GM18526 (cell line): ENCODE measurements around the gene CLCNKB.

Experiments used
- POLR2A ChIP-seq: IDR thresholded peaks from 3 replicates; pipeline ENCODE4 v1.6.1; 2011; ENCODE audit not compliant: insufficient read length; ENCODE audit errors: extremely low read depth

Gene CLCNKB

GRCh38 chr1:16082283-16083038 is 38.9 kb downstream of the CLCNKB start:
- TF ChIP-seq POLR2A, result no peak

- TF ChIP-seq POLR2A, result no peak
Observed at GRCh38 chr1:16083486-16083885, 39.9 kb downstream of the CLCNKB start.

GRCh38 chr1:16085522-16085921 is 41.9 kb downstream of the CLCNKB start:
- TF ChIP-seq POLR2A, result no peak

GRCh38 chr1:16087733-16088132 is 44.2 kb downstream of the CLCNKB start:
- no peak for TF ChIP-seq POLR2A

GRCh38 chr1:16088351-16088911 is 44.8 kb downstream of the CLCNKB start:
- TF ChIP-seq POLR2A, result no peak

GRCh38 chr1:16088996-16089395 is 45.4 kb downstream of the CLCNKB start:
- TF ChIP-seq POLR2A, result no peak

GRCh38 chr1:16090076-16090826 is 46.7 kb downstream of the CLCNKB start:
- TF ChIP-seq POLR2A, result no peak

GRCh38 chr1:16091296-16091695 is 47.7 kb downstream of the CLCNKB start:
- no peak for TF ChIP-seq POLR2A

- TF ChIP-seq POLR2A, result no peak
Observed at GRCh38 chr1:16092097-16092922, 48.7 kb downstream of the CLCNKB start.

- TF ChIP-seq POLR2A, result no peak
Observed at GRCh38 chr1:16092923-16093511, 49.4 kb downstream of the CLCNKB start.

- TF ChIP-seq POLR2A, result no peak
Observed at GRCh38 chr1:16093611-16094010, 50.0 kb downstream of the CLCNKB start.

GRCh38 chr1:16094453-16095158 is 51.0 kb downstream of the CLCNKB start:
- TF ChIP-seq POLR2A, result no peak

GRCh38 chr1:16095447-16095846 is 51.9 kb downstream of the CLCNKB start:
- no peak for TF ChIP-seq POLR2A

GRCh38 chr1:16099412-16099811 is 55.8 kb downstream of the CLCNKB start:
- TF ChIP-seq POLR2A, result no peak

GRCh38 chr1:16101623-16102022 is 58.0 kb downstream of the CLCNKB start:
- TF ChIP-seq POLR2A, result no peak
